C4-2B (cell line): Measurements from ENCODE around the gene RAPGEF6.
"Not testable (repeated sequence)": the region's sequence is repeated elsewhere in the genome, so short reads cannot be mapped to it uniquely, and the experiment has no call there.

Experiments used
- H3K27ac ChIP-seq: fragments of 450-650 bp; 2 replicates; pipeline ENCODE4 v1.5.1; 2017
- CTCF ChIP-seq: fragments of 450-650 bp; conservative IDR thresholded peaks from 2 replicates; pipeline ENCODE4 v1.5.1; 2017; ENCODE audit warnings: mild to moderate bottlenecking
- ZFX ChIP-seq: fragments of 450-650 bp; IDR thresholded peaks from 2 replicates; pipeline ENCODE4 v1.6.1; 2017

RAPGEF6 gene

DNA sequence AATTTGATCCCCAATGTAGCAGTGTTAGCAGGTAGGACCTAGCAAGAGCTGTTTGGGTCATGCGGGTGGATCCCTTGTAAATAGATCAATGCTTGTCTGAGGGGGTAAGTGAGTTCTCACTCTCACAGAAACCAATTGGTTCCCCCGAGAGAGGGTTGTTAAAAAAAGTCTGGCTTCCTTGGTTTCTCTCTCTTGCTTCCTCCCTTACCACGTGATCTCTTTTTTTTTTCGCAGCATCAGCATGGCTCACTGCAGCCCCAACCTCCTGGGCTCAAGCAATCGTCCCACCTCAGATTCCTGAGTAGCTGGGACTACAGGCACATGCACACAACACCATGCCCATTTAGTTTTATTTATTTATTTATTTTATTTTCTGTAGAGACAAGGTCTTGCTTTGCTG lies 26.4 kb downstream of the RAPGEF6 start:
- TF ChIP-seq CTCF (no peak), ZFX (no peak)
- H3K27ac ChIP-seq, result no peak overlapping the region

DNA sequence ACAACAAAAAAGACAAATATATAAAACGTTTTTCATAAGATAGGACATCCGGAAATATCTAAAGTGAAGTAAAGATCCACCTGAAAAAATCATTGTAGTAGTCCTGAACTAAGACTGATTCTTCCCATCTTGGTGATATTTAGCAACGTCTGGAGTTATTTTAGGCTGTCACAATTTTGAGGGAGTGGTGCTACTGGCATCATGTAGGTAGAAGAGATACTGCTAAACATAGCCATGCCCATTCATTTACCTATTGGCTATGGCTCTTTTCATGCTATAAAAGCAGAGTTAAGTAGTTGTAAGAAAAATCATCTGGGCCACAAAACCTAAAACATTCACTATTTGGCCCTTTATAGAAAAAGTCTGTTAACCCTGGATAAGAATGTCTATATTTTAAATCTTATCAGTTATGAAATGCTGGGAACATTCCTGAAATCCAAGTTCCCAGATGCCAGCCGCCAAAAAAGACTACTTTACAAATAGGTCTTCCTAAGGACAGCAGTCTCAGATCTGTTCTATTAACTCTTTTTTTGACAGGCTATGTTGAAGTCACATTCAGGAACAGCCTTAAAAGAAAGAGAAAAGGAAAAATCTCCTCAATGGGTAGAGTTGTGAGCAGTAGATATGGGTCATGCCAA lies 27.0 kb downstream of the RAPGEF6 start:
- no peak for TF ChIP-seq ZFX
- no peak for TF ChIP-seq CTCF
- H3K27ac ChIP-seq, result no peak overlapping the region

DNA sequence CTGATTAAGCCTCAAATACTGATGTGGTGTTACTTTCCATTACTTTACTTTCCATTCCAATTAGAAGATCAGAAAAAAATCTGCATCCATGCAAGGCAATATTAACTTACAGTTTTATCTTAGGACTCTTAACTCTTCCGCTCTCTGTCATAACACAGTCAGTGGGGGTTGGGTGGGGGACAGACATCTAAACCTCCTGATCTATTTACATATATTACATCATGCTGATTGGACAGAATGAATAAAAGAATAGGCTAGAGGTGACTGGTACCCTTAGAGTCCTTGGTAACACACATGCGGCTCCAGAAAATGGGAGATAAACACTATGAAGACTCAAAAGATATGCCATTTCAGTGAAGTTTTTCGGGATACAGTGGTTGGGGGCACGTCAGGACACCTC lies 27.6 kb downstream of the RAPGEF6 start:
- no peak for TF ChIP-seq ZFX
- TF ChIP-seq CTCF, result no peak

GRCh38 chr5:131605086-131605485 lies 29.9 kb downstream of the RAPGEF6 start:
- H3K27ac ChIP-seq, result no peak overlapping the region
- TF ChIP-seq CTCF, result no peak

More for the DNA sequence above, 27.6 kb downstream of the RAPGEF6 start:
- no peak overlapping the region for H3K27ac ChIP-seq

GRCh38 chr5:131595088-131596033 lies 39.7 kb downstream of the RAPGEF6 start:
- no peak overlapping the region for H3K27ac ChIP-seq
- TF ChIP-seq ZFX, result no peak
- no peak for TF ChIP-seq CTCF

GRCh38 chr5:131593921-131594320 lies 41.1 kb downstream of the RAPGEF6 start:
- no peak overlapping the region for H3K27ac ChIP-seq
- no peak for TF ChIP-seq ZFX
- TF ChIP-seq CTCF, result no peak

DNA sequence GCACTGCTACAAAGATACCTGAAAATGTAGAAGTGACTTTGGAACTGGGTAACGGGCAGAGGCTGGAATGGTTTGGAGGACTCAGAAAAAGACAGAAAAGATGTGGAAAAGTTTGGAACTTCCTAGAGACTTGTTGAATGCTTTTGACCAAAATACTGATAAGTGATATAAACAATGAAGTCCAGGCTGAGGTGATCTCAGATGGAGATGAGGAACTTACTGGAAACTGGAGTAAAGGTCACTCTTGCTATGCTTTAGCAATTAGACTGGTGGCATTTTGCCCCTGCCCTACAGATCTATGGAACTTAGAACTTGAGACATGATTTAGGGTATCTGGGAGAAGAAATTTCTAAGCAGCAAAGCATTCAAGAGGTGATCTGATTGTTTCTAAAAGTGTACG lies 41.6 kb downstream of the RAPGEF6 start:
- H3K27ac ChIP-seq, result not testable (repeated sequence)
